ENCODE data around the gene KIDINS220. TPM values are rescaled to one million over a fixed set of nuclear protein-coding genes. Genes with fewer than 3 reads are reported as not detected.

Gene KIDINS220
- total and polyA plus RNA-seq, 2 of the 13 experiments (the other 11 are each of a cell fraction or from before 2014, with no cell fraction given) = 25.2 to 32.3 TPM

DNA sequence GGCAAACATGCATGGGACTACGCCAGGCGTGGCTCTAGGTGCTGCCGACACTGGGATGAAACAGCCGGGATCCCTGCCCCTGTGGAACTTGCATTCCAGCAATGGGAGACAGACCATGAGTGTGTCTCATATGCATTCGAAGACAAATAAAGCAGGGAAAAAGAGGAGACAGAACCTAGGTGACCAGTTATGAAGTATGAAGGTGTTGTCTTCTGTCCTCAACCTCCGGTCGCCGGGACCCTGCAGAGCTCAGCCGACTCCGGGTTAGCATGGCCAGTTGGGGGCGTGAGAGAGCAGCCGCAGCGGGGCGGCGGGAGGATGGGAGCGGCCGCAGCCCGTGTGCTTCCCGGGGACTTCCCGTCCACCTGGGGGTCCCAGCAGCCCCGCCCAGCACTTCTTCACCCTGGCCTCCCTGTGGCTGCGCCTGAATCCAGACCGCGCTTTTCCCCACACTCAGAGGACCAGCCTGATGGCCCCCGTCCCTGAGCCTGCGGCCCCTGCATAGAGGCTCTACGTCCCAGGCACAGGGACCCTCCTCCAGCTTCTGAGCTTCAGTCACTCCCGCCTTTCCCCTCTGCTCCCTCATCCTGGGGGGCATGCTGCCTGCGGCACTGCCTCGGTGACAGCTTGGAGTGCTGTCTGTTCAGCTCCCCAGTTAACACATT, 144.1 kb downstream of the KIDINS220 start:
- no TSS peak for BruUV-seq (replicated peaks)
- Histone ChIP-seq H3K4me3 (replicated peaks in 1 of 3; ENCODE audit: insufficient read depth in 1 of 3, low read depth in 2 of 3, low read length in 3 of 3) (peak overlapping the region; percentile 16 to 61 (median 38); a peak in 4 of 6 replicates), H3K27me3 (ENCODE audit: control insufficient read depth in 1 of 2, insufficient read depth in 2 of 2, low read length in 2 of 2) (peaks cover 0 to 28% of the 10 kb centered on the region in 2 experiments; a peak in 2 of 5 replicates), H3K9ac (ENCODE audit: insufficient read depth, low read depth, low read length) (no peak overlapping the region), H3K36me3 (replicated peaks in 1 of 2; ENCODE audit: control insufficient read depth in 1 of 2, insufficient read depth in 2 of 2, low read length in 2 of 2) (no peaks in the 10 kb centered on the region), H3K27ac (ENCODE audit: extremely low read length, insufficient read depth, low read length) (no peak overlapping the region), H4K20me1 (ENCODE audit: insufficient read depth, low read length) (no peaks in the 10 kb centered on the region), H2AFZ (ENCODE audit: low read length) (no peak overlapping the region), H3K9me3 (ENCODE audit: low read length) (no peaks in the 10 kb centered on the region), H3K4me2 (ENCODE audit: low read depth, low read length) (peak overlapping the region; percentile 85), H3K4me1 (ENCODE audit: insufficient read depth, low read length) (peaks cover 18% of the 10 kb centered on the region; the same call in 1 of the 2 replicates), H3K79me2 (ENCODE audit: insufficient read depth, low read length) (no peaks in the 10 kb centered on the region)
- CTCF ChIA-PET (ENCODE audit: low intra/inter-chr PET ratio, low total read pairs) = interaction anchor here (0.8 kb wide), 2 partner anchors 69 to 211 kb away, joined by 4 to 5 read pairs; no protein-coding TSS in a partner anchor
- 30% methylated on average over 20 of the region's 30 CpGs for WGBS (ENCODE audit: low lambda C conversion rate)
- intact Hi-C loops (cut with micrococcal nuclease; ENCODE audit: unreplicated experiment) (loop anchor here (1.0 to 10.0 kb wide), 2 partner anchors 68 to 212 kb away; no protein-coding TSS in a partner anchor), in situ Hi-C loops (cut with HindIII; ENCODE audit: extremely low pct_ligation_motif_present, low pct_unique_long_range_greater_than_20kb) (no loop called here)
- peak; percentile 30 for DNase-seq (ENCODE audit: low spot score)
- peak; percentile 51 for FAIRE-seq
- ATAC-seq = peak; percentile 93
- POLR2A ChIA-PET = interaction anchor here (1.1 kb wide), 1 partner anchor 11 kb away, joined by 6 read pairs; the partner anchor contains the start of gene ID2
- TF ChIP-seq PHF8 (CRISPR knock-in tag; IDR thresholded peaks at IDR 0.05) = peak; percentile 33; the same call in 1 of the 2 replicates
- TF ChIP-seq NFYB (CRISPR knock-in tag; IDR thresholded peaks at IDR 0.05) = 0 out of 2 replicates have a peak, but pooled peaks have one; percentile 3
- TF ChIP-seq, protein P1, sequence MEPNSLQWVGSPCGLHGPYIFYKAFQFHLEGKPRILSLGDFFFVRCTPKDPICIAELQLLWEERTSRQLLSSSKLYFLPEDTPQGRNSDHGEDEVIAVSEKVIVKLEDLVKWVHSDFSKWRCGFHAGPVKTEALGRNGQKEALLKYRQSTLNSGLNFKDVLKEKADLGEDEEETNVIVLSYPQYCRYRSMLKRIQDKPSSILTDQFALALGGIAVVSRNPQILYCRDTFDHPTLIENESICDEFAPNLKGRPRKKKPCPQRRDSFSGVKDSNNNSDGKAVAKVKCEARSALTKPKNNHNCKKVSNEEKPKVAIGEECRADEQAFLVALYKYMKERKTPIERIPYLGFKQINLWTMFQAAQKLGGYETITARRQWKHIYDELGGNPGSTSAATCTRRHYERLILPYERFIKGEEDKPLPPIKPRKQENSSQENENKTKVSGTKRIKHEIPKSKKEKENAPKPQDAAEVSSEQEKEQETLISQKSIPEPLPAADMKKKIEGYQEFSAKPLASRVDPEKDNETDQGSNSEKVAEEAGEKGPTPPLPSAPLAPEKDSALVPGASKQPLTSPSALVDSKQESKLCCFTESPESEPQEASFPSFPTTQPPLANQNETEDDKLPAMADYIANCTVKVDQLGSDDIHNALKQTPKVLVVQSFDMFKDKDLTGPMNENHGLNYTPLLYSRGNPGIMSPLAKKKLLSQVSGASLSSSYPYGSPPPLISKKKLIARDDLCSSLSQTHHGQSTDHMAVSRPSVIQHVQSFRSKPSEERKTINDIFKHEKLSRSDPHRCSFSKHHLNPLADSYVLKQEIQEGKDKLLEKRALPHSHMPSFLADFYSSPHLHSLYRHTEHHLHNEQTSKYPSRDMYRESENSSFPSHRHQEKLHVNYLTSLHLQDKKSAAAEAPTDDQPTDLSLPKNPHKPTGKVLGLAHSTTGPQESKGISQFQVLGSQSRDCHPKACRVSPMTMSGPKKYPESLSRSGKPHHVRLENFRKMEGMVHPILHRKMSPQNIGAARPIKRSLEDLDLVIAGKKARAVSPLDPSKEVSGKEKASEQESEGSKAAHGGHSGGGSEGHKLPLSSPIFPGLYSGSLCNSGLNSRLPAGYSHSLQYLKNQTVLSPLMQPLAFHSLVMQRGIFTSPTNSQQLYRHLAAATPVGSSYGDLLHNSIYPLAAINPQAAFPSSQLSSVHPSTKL (CRISPR knock-in tag; IDR thresholded peaks at IDR 0.05) = 0 out of 2 replicates have a peak, but pooled peaks have one; percentile 32
- peak; percentile 39; the same call in 1 of the 2 replicates for TF ChIP-seq KDM3A (CRISPR knock-in tag; IDR thresholded peaks at IDR 0.05; ENCODE audit: low read depth)
- TF ChIP-seq, protein P2, sequence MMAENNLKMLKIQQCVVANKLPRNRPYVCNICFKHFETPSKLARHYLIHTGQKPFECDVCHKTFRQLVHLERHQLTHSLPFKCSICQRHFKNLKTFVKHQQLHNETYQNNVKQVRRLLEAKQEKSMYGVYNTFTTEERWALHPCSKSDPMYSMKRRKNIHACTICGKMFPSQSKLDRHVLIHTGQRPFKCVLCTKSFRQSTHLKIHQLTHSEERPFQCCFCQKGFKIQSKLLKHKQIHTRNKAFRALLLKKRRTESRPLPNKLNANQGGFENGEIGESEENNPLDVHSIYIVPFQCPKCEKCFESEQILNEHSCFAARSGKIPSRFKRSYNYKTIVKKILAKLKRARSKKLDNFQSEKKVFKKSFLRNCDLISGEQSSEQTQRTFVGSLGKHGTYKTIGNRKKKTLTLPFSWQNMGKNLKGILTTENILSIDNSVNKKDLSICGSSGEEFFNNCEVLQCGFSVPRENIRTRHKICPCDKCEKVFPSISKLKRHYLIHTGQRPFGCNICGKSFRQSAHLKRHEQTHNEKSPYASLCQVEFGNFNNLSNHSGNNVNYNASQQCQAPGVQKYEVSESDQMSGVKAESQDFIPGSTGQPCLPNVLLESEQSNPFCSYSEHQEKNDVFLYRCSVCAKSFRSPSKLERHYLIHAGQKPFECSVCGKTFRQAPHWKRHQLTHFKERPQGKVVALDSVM (CRISPR knock-in tag; IDR thresholded peaks at IDR 0.05) = 0 out of 2 replicates have a peak, but pooled peaks have one; percentile 23
- 0 out of 2 replicates have a peak, but pooled peaks have one; percentile 23 for TF ChIP-seq SMAD3 (CRISPR knock-in tag; IDR thresholded peaks at IDR 0.05)
- TF ChIP-seq ZNF556 (CRISPR knock-in tag; IDR thresholded peaks at IDR 0.05; ENCODE audit: borderline replicate concordance) = 0 out of 2 replicates have a peak, but pooled peaks have one; percentile 18
- TF ChIP-seq JUNB (CRISPR knock-in tag; IDR thresholded peaks at IDR 0.05; ENCODE audit: borderline replicate concordance) = 0 out of 2 replicates have a peak, but pooled peaks have one; percentile 37
- TF ChIP-seq TEAD3 (CRISPR knock-in tag; optimal IDR thresholded peaks at IDR 0.05; ENCODE audit: borderline replicate concordance) = peak; percentile 67
- TF ChIP-seq, protein P3, sequence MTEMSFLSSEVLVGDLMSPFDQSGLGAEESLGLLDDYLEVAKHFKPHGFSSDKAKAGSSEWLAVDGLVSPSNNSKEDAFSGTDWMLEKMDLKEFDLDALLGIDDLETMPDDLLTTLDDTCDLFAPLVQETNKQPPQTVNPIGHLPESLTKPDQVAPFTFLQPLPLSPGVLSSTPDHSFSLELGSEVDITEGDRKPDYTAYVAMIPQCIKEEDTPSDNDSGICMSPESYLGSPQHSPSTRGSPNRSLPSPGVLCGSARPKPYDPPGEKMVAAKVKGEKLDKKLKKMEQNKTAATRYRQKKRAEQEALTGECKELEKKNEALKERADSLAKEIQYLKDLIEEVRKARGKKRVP (CRISPR knock-in tag; IDR thresholded peaks at IDR 0.05) = 0 out of 4 replicates have a peak, but pooled peaks of 1 of the 2 experiments have one; percentile 19
- TF ChIP-seq DR1 (CRISPR knock-in tag; IDR thresholded peaks at IDR 0.05) = no peak
- TF ChIP-seq ARHGAP35 (CRISPR knock-in tag; IDR thresholded peaks at IDR 0.05; ENCODE audit: borderline replicate concordance) = peak; percentile 53
- TF ChIP-seq, protein P4, sequence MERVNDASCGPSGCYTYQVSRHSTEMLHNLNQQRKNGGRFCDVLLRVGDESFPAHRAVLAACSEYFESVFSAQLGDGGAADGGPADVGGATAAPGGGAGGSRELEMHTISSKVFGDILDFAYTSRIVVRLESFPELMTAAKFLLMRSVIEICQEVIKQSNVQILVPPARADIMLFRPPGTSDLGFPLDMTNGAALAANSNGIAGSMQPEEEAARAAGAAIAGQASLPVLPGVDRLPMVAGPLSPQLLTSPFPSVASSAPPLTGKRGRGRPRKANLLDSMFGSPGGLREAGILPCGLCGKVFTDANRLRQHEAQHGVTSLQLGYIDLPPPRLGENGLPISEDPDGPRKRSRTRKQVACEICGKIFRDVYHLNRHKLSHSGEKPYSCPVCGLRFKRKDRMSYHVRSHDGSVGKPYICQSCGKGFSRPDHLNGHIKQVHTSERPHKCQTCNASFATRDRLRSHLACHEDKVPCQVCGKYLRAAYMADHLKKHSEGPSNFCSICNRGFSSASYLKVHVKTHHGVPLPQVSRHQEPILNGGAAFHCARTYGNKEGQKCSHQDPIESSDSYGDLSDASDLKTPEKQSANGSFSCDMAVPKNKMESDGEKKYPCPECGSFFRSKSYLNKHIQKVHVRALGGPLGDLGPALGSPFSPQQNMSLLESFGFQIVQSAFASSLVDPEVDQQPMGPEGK (CRISPR knock-in tag; IDR thresholded peaks at IDR 0.05) = peak; percentile 26; the same call in 1 of the 2 replicates

Measured in HepG2 (cell line).